Measurements from ENCODE around the gene OSBPL7. TPM values are rescaled to one million over a fixed set of nuclear protein-coding genes. Genes with fewer than 3 reads are reported as not detected.

OSBPL7 gene
- total RNA-seq, 4 donors from 2014 or later: 2.6 to 13.9 (median 4.6) TPM

DNA sequence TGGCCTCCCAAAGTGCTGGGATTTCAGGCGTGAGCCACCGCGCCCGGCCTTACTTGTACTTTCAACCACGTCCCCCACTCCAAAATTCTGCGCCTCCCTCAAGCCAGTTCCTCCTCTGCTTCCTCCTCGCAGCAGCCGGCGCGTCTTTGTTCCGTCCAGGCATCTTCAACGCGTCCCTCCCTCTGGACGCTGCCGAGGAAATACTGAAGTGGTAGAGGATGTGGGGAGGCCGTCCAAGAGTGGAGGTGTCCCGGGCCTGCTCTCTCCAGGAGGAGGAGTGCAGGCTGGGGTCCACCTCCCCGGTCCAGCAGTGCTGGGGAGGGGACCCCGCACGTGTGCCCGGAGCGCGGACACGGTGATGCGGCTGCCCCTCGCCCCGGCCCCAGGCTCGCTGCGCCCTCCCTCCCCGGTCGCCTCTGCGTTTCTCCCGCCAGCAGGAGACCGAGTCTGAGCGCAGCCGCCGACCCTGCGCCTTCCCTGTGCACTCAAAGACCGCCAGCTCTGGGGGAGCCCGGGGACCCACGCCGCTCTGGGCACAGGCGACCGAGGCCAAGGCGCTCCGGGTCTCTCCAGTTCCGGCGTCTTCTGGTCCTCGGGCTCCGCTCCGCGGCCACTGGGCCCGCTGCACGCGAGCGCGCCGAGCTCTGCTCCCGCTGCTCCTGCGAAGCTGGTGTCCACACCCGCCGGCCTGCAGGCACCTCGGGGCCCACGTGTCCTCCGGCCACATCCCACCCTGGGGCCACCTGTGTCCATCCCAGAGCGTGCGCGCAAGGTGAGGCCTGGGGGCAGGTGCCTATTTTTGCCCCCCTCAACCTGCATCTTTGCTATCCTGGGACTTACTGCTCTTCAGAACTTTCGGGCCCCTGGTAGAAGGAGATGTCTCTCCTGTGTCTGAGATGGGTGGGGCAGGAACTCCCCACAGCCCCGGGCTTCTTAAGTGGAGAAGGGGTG is 31.7 kb downstream of the OSBPL7 start:
- no peak for TF ChIP-seq CTCF (IDR thresholded peaks at IDR 0.05)
- ATAC-seq (ENCODE audit: low FRiP score) (peak; percentile 70), DNase-seq (ENCODE audit: low spot score) (no peak)

GRCh38 chr17:47785538-47786123 is 36.0 kb downstream of the OSBPL7 start:
- DNase-seq (ENCODE audit: low spot score): no peak
- TF ChIP-seq CTCF (IDR thresholded peaks at IDR 0.05): no peak
- no peak for ATAC-seq (ENCODE audit: low FRiP score)

DNA sequence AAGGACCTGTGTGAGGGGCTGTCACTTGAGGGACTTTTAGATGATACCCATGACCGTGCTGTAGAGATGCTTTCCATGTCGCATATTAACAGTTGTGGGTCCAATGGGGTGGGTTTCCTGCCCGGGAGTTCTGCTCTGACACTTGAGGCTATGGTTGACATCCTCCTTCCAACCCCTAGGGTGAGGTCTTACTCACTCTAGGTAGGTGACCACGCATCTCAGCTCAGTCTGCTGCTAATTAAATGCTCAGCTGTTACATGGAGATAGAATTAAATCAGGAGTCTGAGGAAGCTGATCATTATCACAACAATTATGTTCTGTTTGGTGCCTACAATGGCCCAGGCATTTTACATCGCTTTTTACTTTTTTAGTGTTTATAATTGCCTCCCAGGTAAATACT is 40.2 kb downstream of the OSBPL7 start:
- TF ChIP-seq CTCF (IDR thresholded peaks at IDR 0.05): no peak
- DNase-seq (ENCODE audit: low spot score) (no peak), ATAC-seq (ENCODE audit: low FRiP score) (no peak)

- ATAC-seq (ENCODE audit: low FRiP score) (no peak), DNase-seq (ENCODE audit: low spot score) (no peak)
- no peak for TF ChIP-seq CTCF (IDR thresholded peaks at IDR 0.05)
Observed at GRCh38 chr17:47778184-47778635, 43.4 kb downstream of the OSBPL7 start.

GRCh38 chr17:47776330-47777197 is 45.0 kb downstream of the OSBPL7 start:
- DNase-seq (ENCODE audit: low spot score) (no peak), ATAC-seq (ENCODE audit: low FRiP score) (no peak)
- TF ChIP-seq CTCF (IDR thresholded peaks at IDR 0.05): no peak

DNA sequence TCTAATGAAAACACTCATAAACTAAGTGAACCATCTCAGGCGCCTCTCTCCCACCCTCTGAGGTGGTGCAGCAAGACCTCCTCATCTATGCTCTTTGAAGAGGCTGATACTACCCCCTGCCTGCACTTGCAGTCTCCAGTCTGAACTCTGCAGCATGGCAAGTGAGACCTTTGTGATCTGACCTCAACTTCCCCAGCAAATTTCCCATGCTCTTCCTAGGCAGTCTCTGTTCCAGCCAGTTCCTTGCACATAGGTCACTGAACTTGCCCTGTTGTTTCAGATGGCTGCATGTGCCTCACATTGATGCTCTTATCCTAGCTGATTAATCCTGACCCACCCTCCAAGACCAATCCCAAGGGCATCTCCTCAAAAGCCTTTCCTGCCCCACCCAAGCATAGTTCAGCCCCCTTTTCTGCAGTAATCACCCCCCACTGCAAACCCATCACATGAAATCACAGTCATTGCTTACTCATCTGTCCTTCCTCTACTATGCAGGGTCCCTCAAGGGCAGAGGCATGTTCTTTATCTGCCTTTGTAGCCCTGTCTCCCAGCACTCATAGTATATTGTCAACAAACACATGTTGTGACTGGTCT is 46.5 kb downstream of the OSBPL7 start:
- TF ChIP-seq CTCF (IDR thresholded peaks at IDR 0.05): no peak
- ATAC-seq (ENCODE audit: low FRiP score): no peak
- DNase-seq (ENCODE audit: low spot score): no peak

Data from omental fat pad (tissue), 4 donors.